Measurements from ENCODE around the gene GLS. TPM values are rescaled to one million over a fixed set of nuclear protein-coding genes. Genes with fewer than 3 reads are reported as not detected.

The GLS gene
- total RNA-seq, 1 experiment from 2014 or later, result 136 TPM

DNA sequence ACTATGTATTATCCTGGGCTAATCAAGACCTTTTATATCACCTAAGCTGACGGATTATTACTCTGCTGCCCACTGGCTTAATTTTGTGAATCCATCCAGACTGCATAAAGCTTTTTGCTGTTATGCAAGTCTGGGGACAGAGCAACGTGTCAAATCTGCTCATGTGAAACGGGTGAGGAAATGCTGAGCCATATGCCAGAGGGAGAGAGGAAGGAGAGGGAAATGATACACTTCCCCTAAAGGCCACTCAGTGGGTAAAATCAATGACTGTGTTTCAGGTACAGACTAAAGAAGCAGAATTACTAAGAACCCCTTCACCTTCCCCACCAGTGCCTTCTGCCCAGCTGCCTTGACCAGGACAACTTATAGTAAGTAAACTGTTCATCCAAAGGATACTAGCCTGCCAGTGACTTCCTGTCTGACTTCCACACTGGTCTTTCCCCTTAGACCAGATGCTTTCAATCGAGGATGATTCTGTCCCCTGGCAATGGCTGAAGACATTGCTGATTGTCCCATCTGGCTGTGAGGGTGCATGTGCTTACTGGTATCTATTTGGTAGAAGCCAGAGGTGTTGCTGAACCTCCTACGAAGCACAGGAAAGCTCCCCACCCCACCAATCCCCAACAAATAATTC, 90.4 kb downstream of the GLS start:
- no peak for DNase-seq (ENCODE audit: low read depth)

DNA sequence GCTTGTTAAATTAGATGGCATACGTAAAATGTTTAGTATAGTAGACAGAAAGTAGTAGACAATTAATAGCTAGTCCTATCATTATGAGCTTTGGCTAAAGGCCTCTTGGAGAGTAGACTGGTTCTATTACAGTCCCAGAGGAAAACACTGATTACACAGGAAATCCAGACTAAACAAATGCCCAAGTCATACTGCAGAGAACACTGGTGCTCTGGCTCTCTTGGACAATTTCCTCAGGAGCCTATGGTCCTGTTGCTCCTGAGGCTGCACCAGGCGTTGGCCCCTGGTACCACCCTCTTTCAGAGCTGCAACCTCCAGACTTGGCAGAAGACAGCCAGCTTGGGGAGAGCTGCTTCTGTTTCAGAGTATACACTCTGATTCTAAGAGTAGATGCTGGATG, 91.6 kb downstream of the GLS start:
- no peak for DNase-seq (ENCODE audit: low read depth)

DNA sequence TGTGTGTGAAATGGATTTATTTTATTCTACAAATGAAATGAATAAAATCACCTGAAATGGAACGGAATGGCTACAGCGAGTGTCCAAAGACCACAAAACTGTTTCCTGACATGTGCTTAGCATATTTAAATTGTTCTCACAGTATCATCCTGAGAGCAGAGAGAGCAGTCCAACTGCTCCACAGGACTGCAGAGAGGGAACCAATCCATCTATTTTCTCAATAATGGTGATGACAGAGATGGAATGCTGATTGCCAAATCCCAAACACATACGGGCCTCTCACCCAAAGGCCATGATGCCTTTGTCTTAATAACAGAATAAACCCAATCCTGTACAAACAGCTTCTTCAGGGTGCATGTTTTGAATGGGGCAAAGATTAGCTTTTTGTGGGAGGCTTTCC, 92.2 kb downstream of the GLS start:
- DNase-seq (ENCODE audit: low read depth), result no peak

DNA sequence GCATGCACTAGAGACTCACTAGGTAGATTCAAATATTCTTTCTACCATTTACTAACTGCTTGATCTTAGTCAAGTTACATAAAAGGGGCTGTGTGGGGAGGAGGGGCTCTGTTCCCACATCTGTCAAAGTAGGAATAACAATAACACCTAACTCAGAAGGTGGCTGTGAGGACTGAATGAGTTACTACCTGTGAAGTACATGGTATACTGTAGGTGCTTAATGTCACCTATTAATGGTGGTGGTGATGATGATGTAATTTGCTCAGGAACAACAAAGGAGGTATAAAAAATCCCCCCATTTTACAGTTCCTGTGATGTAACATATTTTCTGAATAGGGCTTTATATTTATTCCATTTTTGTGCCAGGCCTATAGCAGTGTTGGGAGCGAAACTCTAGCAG, 92.6 kb downstream of the GLS start:
- DNase-seq (ENCODE audit: low read depth), result no peak

DNA sequence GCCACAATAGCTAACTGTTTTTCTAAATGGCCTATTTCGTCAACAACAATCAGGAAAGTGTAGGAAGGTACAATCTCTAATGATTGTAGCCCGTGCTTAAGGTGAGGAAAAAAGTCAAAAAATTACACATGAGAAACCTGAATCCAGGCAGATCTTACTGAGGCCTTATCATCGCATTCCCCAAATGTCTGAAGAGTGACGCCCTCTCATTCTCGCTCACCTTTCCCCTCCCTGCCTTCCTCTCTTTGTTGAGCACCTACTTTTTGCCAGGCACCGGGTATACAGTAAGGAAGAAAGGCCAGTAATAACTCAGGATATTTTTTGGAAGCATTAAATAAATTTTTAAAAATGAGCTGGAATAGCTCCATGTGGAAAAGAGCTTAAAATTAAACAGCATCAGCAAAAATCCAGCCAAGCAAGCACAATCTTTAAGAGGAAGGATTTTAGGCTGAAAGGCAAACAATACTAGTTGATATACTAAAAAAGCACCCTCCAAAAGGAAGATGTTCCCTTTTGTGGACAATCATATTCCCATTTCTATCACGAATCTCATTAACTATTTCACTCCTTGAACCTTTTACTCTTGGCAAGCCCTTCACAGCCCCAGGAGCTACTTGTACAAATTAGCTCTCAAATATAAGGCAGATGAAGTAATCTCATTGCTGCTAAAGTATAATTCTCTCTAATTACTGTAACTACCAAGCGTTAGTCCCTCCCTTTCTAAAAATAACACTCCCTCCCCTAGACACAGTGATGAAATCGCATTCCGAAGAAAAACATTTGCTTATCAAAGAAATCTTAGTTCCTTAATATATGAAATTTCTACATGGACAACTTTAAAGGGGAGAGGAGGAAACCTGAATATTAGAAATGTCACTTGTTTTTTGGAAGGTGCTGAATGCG, 93.4 kb downstream of the GLS start:
- no peak for DNase-seq (ENCODE audit: low read depth)

DNA sequence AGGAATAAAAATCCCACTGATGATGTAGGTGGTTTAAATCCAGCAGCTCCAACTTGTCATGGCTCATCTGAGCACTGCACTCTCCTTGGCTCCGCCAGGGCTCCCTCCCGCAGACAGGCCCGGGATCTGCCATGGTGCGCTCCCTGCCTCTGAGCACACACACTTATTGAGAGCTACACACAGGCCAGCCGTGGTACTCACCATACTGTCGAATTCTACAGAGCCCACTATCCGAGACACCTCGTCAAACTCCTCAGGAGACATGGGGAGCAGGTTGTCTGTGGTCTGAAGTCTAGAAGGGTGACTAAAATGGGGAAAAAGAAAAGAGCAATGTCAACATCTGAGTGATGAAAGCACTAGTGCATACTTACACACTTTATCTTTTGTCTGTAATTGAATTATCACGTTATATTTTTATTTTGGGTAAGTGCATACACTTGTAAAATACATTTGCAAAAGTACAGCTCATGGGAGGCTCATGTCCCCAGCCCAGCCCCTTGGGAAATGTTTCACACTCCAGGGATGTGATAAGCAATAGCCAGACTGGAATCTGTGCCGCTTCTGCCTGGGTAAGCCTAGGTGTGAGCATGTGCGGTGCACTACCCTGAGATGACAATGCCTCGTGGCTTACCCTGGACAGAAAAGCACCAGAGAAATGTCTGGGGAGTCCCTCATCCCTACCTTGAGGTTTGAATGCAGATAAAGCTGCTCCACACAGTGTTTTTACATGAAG, 94.2 kb downstream of the GLS start:
- no peak for DNase-seq (ENCODE audit: low read depth)

DNA sequence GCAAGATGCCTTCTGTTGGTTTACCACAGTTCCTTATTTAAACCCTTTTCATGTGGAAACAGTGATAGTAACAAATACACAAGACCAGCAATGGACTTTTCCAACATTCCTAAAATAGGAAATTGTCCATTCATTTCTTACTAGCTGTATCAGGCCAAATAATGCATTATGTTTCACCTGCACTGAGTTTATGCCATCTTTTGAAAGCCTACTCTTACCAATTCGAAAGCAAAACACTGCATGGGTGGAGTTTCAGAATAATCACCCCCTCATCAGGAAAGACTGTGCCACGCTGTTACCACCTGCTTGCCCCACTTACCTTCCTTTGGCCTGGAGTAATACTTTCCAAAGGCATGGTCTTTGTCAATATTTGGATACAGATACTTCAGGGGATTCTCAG, 95.9 kb downstream of the GLS start:
- no peak for DNase-seq (ENCODE audit: low read depth)

DNA sequence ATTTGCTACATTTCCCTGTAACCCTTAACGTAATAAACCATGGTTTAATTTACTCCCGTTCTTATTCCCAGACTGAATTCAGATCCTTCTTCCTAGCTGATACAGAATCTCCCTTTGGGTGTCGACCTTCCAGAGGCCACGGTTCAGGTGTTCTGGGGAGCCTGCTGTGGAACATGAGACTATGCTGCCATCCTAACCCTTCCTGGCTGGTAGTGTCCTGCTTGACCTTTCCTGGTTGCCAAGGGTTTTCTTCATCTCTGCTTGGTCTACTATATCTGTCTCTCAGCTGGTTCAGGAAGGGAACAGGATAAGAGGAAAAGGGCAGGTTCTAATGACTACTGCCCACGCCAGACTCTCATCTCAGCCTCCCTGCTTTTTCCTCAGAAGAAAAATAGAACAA, 96.9 kb downstream of the GLS start:
- no peak for DNase-seq (ENCODE audit: low read depth)

DNA sequence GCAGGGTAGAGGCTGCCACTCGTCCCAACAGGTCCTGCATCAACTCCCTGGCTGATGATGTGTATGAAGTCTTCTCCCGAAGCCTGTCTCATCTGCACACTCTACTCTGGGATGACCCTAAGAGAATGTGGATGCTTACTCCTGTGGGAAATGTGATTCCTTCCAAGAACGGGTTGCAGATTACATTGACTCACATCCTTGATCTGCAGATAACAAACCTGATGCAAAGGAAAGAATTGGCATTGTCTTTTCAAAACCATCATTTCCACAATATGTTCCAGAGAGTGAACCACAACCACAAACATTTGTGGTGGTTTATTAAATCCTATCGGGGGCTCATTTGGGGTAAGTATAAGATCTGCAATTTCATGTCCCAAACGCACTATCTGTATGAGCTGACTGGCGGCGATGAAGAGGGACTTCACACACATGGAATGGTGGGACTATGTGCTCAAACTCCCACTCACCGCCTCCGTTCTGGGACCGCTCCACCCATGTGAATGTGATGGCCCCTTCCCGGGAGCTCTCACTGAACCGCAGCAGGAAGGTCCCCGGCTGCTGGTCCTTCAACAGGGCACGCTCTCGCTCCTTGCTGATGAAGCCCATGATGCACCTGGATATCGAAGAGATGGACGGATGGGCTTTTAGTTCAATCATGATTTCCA, 97.9 kb downstream of the GLS start:
- DNase-seq (ENCODE audit: low read depth), result peak; percentile 64

DNA sequence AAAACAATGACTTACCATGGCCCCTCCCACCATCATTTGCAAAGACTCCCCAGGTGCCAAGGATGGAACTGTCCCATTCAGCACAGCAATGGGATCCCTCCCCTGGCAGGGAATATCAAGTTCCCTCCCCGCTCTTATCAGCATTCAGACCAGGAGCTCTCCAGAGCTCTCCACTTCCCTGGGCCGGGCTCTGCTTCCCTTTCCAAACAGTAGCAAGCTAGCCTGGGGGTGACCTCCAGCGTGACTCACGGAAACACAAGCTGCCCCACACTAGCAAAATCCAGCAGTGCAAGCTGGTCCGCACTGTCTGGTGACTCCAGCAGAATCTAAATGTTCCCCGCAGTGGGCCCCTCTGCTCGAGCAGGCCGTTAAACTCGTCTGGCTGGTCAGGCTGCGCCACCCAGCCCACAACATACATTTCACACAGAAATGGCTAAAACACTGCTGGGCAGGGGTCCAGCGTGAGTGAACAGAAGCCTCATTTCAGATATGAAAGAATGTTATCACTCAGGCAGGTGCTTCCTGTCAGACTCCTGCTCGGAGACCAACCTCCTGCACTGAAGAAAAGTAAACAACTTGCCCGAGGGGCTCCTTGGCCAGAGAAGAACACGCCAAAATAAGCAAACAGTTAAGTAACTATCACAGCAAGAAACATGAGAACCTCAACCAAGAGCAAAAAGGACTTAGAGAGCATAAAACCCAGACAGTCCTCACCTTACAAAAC, 99.4 kb downstream of the GLS start:
- DNase-seq (ENCODE audit: low read depth), result peak; percentile 89

DNA sequence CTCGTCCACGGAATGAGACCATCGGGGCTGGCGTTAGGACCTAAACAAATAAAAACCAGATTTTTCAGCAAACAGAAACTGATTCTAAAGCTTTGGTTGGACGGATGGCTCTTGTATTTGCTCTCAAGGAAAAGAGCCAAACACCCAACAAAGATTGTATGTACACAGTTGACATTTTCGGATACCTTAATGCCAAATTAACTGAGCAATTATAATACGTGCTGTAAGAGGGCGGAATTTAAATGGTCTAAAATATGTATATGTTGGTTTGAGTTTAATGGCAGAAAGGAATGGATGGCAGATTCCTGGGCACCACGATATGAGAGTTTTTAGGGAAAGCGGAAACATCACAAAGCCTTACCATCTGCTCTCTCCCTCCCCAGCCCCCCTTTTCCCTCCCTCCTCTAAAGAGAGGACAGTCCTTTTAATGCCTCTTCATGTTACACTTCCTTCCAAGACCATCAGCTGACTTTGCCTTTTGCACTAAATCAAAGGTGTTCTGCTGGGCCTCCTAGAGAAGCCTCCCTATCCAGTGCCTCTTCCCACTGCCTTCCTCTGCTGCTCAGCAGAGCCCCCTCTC, 100.1 kb downstream of the GLS start:
- DNase-seq (ENCODE audit: low read depth), result no peak

DNA sequence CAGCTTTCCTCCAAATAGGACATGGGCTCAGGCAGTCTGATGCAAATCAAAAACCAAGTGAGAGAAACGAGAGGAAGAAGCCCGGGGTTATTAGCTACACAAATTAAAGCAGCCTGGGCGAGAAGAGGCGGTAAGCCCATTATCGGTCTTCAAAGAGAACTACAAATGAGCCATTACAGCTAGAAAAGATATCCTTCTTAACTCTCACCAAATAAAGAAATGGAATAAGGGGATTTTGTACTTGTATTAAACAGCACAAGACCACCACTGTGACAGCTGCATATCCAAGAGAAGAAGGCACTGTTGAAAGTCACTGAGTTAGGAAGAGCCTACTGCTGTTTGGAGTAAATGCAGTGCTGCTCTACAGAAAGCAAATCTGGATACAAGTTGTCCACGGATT, 100.7 kb downstream of the GLS start:
- no peak for DNase-seq (ENCODE audit: low read depth)

DNA sequence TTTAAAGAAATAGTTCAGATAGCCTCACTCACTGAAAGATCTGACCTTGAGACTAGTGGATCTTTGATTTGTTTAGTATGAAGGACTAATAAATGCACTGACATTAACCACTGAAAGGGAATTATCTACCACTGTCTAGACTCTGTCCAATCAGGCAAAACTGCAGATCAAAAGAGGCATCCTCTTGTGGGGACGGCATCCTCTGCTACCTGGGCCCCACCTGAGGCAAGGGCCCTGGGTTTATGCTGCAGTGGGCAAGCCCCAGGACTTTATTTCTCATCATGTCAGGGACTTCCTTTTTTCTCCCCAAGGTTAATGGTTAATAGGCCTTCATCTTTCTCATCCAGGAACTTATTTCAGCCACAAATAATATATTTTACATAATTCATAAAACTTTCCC, 101.1 kb downstream of the GLS start:
- DNase-seq (ENCODE audit: low read depth), result no peak

DNA sequence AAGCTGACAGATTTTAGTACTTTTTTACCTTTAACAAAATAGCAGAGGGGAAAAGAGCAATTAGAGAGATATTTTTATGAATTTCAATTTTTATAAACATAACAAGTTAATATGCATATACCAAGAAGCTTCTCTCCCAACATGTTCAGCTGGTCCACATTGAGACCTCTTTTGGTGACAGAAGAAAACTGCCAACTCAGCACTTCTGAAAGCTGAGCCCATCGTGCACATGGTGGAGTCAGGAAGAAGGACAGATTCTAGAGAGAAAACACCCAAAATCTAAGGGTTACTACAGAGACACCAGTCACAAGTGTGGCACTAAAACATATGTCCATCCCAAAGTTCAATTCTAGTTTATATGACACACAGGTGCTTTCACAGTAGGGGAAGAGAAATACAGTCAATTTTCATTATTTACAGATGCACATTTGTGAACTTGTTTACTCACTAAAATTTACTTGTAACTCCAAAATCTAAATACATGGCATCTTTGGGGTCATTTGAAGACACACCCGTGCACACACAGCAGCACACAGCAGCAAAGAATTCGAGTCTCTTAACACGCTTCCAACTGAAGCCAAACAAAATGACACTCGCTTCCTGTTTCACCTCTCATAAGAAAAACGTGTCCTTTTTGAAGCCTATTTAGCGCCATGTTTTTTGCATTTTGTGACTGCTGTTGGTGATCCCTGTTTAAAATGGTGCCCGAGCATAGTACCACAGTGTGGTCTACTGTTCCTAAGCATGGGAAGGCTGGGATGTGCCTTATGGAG, 101.8 kb downstream of the GLS start:
- no peak for DNase-seq (ENCODE audit: low read depth)

DNA sequence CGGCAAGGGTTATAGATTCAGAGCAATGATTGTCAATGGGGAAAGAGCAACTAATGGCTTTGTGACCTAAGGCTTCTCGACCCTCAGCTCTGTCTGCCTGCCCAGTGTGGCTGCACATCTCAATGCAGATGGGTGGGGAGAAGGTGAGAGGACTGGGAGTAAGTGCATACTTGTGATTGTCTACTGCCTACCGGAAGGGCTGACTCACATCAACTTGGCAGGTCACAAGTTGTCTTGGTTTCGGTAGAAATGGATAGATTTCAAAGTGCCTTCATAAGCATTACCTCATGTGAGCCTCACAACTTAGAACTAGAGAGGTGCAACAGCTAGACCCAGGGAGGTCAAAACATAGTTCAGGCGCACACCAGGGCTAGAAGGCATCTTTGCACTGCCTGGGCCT, 104.0 kb downstream of the GLS start:
- DNase-seq (ENCODE audit: low read depth), result peak; percentile 64

DNA sequence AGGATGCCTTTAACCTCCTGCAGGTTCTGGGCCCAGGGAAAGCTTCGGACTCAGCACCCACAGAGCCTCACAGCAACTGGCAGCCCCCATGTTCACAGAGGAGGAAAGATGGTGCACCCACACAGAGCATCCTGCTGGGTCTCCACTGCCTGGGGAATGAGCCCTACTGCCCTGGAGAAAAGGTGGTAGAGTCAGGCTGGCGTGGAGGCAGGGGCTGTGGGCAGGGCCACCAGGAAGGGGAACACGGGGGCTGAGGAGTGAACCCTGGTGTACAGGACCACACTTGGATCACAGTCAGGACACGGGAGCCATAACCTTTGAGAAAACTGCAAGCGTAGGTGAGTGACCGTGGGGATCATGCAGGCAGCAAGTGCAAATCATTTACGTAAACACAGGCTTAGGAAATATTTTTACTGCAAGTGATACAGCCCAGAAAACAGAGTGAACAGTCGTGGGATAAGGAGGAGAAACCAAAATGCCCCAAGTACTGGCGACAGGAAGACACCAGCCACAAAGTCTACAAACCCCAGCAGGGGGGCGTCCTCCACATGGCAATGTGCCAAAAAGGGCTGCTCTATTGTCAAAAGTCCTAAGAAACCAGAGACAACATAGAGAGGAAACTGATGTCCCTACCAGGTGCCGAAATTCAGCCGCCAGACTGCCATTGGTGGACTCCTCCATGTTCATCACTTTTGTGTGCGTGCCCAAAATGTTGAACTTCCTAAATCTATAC, 105.8 kb downstream of the GLS start:
- DNase-seq (ENCODE audit: low read depth), result peak; percentile 11

DNA sequence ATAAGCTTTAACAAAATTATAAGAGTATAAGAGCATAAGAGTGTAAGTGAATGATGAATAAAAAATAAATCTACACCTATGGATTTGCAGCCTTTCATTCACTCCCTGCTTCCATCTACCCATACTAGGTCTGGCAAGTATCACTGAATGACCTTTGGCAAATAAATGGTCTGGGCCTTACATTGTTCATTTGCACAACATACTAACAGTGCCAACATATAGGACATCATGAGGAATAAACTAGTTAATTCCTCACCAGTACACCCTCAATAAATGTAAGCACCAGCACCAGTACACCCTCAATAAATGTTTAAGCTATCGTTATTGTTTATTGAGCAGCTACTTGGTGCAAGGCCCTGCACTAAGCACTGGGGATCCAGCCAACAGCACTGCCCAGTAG, 106.5 kb downstream of the GLS start:
- no peak for DNase-seq (ENCODE audit: low read depth)

DNA sequence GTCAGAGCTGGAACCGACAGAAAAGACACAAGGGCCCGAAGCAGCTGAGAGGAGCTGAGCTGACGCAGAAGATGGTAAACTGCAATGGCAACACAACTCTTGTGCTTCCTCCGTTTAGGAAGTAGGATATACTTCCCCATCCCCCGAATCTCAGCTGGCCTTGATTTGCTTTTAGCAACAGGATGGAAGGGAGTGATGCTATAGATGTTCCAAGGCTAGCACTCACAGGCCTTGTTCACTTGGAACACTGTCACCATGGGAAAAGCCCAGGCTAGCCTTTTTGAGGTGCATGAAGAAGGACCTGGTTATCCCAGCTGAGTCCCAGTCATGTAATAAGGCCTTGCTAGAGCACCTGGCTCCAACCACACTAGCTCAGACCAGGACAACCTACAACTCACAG, 107.3 kb downstream of the GLS start:
- no peak for DNase-seq (ENCODE audit: low read depth)

DNA sequence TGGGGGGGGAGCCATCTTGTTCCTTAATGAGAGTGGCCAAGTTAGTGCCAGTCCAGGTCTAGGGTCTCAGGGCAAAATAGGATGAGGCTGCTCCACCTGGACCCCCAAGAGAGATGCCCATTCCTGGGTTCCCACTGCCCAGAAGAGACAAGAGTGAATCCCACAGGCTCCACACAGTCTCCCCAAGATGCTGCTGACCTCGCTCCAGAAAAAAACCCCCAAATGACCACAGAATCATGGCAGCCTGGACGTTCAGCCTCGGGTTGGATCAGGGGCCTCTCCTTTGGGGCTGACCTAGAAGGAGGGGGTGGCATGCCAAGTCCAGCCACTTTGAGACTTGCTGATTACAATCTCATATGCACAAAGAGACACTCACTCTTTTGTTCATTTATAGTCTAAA, 108.3 kb downstream of the GLS start:
- DNase-seq (ENCODE audit: low read depth), result no peak

DNA sequence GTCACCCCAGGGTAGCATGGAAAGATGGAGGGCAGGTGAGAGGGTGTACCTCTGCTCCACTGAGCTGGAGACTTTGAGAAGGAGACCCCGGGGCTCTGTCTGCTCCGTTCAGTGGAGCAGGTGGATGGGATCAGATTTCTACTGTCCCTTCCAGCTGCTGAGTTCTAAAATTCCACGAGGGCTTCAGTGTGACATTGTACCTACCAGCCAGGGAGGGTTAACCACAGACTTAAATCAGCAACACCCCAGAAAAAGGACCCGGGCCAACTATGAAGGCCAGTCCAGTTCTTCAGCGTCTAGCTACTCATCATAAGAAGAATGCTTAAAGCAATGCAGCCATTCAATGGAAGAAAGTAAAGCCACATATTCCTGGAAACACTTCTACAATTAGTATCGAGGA, 109.5 kb downstream of the GLS start:
- DNase-seq (ENCODE audit: low read depth), result no peak
